HFF-Myc (cell line): Measurements from ENCODE around the gene TTC22.

Experiments used
- DNase-seq: peaks from one replicate; pipeline ENCODE4 v3.0.0-alpha.2; 2011; ENCODE audit warnings: low read depth; ENCODE audit errors: extremely low read depth
- H3K4me3 ChIP-seq: replicated peaks from 2 replicates; pipeline ENCODE4 v1.5.1; 2011; ENCODE audit warnings: low read depth, mild to moderate bottlenecking, control low read depth, low read length
- CTCF ChIP-seq: IDR thresholded peaks from 2 replicates; pipeline ENCODE4 v1.5.1; 2012; ENCODE audit warnings: mild to moderate bottlenecking, low read depth, low read length, control low read depth; ENCODE audit errors: missing control alignments

TTC22 gene

GRCh38 chr1:54816951-54817350 is 15.8 kb upstream of the TTC22 start:
- TF ChIP-seq CTCF = no peak
- DNase-seq = no peak
- no peak overlapping the region for H3K4me3 ChIP-seq

GRCh38 chr1:54816130-54816529 is 15.0 kb upstream of the TTC22 start:
- TF ChIP-seq CTCF = no peak
- DNase-seq = no peak
- no peak overlapping the region for H3K4me3 ChIP-seq

- no peak overlapping the region for H3K4me3 ChIP-seq
- DNase-seq = no peak
- no peak for TF ChIP-seq CTCF
Measured at GRCh38 chr1:54815086-54815876, 14.2 kb upstream of the TTC22 start.

- H3K4me3 ChIP-seq = no peak overlapping the region
- no peak for DNase-seq
- no peak for TF ChIP-seq CTCF
Measured at GRCh38 chr1:54814571-54814970, 13.4 kb upstream of the TTC22 start.

- DNase-seq = no peak
- TF ChIP-seq CTCF = no peak
- no peak overlapping the region for H3K4me3 ChIP-seq
Measured at GRCh38 chr1:54814126-54814498, 13.0 kb upstream of the TTC22 start.

- no peak overlapping the region for H3K4me3 ChIP-seq
- no peak for TF ChIP-seq CTCF
- DNase-seq = no peak
Measured at GRCh38 chr1:54813485-54814125, 12.5 kb upstream of the TTC22 start.
